ENCODE results near the gene SYNGR3.

Gene SYNGR3

DNA sequence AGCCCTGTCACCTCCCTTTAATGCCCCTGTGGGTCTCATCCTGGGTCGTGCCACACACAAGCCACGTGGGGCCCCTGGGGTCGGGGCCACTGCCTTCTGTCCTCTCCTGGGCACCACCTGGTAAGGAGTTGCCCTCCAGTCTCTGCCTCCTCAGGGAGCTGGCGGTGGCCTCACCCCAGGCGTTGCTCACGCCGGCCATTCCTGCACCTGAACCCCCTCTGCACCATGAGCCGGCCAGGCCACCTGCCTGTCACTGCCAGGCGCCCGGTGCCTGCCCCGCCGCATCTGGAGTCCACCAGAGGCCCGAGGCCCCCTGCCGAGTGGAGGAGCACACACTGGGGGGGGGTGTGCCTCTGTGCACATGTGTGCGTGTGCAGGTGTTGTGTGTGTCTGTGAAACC, 47.3 kb downstream of the SYNGR3 start:
- peaks cover 0 to 10% of the 10 kb centered on the region in 2 experiments for H3K4me1 ChIP-seq (ENCODE audit: control insufficient read depth in 1 of 2, insufficient read depth in 1 of 2, low read depth in 1 of 2, low read length in 1 of 2)
- H3K27me3 ChIP-seq, result peaks cover 26% of the 10 kb centered on the region
- H3K9me3 ChIP-seq, result no peaks in the 10 kb centered on the region
- TF ChIP-seq CTCF (IDR thresholded peaks at IDR 0.05), result no peak
- H3K27ac ChIP-seq, result no peak overlapping the region
- H3K4me3 ChIP-seq (ENCODE audit: low read depth in 1 of 2, low read length in 1 of 2), result no peak overlapping the region
- H3K36me3 ChIP-seq, result no peaks in the 10 kb centered on the region

DNA sequence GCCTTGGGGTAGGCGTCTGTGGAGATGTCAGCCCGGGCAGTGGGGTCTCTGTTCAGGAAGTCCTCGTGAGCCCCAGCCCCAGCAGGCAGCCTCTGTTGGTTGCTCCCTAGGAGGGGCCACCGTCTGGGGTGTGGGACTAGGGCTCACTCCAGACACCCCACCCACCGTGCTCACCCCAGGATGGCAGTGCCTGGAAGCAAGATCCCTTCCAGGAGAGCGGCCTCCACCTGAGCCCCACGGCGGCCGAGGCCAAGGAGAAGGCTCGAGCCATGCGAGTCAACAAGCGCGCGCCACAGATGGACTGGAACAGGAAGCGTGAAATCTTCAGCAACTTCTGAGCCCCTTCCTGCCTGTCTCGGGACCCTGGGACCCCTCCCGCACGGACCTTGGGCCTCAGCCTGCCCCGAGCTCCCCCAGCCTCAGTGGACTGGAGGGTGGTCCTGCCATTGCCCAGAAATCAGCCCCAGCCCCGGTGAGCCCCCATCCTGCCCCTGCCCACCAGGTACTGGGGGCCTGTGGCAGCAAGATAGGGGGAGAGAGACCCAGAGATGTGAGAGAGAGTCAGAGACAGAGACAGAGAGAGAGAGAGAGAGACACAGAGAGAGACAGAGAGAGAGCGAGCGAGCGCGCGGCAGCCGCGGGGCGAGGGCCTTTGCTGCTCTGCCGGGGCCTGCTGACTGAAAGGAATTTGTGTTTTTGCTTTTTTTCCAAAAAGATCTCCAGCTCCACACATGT, 48.0 kb downstream of the SYNGR3 start:
- no peak overlapping the region for H3K27ac ChIP-seq
- H3K4me1 ChIP-seq (ENCODE audit: control insufficient read depth in 1 of 2, insufficient read depth in 1 of 2, low read depth in 1 of 2, low read length in 1 of 2), result peaks cover 0 to 10% of the 10 kb centered on the region in 2 experiments
- no peak for TF ChIP-seq CTCF (IDR thresholded peaks at IDR 0.05)
- H3K9me3 ChIP-seq, result no peaks in the 10 kb centered on the region
- H3K36me3 ChIP-seq, result no peaks in the 10 kb centered on the region
- no peak overlapping the region for H3K4me3 ChIP-seq (ENCODE audit: low read depth in 1 of 2, low read length in 1 of 2)
- H3K27me3 ChIP-seq, result peaks cover 19% of the 10 kb centered on the region

DNA sequence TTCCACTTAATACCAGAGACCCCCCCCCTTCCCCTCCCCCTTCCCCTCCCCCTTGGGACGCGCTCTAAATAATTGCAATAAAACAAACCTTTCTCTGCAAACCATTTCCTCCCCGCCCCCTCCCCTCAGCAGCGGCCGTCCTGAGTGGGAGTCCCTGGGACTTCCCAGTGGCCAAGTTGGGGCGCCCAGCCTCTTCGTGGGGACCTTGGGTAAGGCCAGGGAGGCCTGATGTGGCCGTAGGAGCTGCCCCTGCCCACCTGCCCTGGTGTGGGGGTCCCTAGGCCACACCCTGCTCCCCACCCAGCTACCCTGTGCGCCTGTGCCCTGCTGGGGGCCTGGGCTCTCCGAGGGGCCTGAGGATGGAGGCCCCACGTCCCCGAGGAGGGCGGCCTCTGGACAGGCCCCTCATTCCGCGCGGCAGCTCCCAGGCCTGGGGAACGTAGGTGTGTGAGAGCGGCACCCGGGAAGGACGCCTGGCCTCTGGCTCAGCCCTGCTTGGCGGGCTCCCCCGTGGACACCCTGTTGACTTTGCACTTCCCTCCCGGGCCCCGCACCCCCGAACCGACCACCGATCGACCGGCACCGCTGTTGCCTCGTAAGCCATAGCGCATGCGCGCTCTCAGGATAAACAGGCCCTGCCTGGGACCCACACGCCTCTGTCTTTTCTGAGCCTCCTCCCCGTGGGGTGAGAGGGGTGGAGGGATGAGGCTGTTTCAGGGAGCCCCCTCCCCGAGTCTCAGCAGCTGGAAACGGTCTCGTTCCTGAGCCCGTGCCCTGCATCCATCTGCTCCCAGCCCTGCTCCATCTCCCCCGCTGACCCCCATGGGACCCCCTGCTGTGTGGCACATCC, 48.8 kb downstream of the SYNGR3 start:
- H3K36me3 ChIP-seq, result no peaks in the 10 kb centered on the region
- H3K9me3 ChIP-seq, result no peaks in the 10 kb centered on the region
- no peak overlapping the region for H3K27ac ChIP-seq
- H3K4me1 ChIP-seq (ENCODE audit: control insufficient read depth in 1 of 2, insufficient read depth in 1 of 2, low read depth in 1 of 2, low read length in 1 of 2), result peaks cover 0 to 4% of the 10 kb centered on the region in 2 experiments
- TF ChIP-seq CTCF (IDR thresholded peaks at IDR 0.05), result no peak
- peaks cover 13% of the 10 kb centered on the region for H3K27me3 ChIP-seq
- H3K4me3 ChIP-seq (ENCODE audit: low read depth in 1 of 2, low read length in 1 of 2), result no peak overlapping the region

DNA sequence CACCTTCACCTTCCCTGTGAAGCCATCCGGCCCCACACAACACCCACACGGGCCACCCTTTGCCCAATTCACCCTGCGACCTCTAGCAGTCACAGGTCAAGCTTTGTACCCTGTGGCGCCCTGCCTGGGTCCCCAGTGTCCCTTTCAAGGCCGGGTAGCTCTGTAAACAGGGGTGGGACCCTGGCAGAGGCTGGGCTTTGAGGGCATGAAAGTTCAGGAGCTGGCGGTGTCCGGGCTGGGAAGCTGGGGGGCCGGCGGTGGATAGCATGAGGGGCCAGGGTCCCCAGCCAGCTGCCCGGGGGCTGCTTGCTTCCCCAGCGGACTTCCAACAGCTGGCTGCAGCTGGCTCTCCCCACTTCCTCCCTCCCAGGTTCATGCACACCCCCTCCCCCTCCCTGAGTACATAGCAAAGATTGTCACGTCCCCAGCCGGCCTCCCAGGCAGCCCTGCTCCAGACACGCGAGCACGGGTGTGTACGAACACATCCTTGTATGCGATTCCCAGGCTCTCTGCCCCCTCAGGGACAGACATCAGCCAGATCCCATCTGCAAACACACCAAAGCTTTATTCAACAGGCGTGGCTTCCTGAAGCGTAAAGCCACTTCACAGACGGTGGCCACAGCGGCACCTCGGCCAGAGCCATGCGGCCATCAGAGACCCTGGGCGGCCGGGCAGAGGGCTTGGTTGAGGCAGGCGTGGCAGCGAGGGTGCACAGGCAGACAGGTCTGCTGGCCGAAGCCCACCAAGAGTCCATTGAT, 49.7 kb downstream of the SYNGR3 start:
- H3K27ac ChIP-seq, result no peak overlapping the region
- H3K9me3 ChIP-seq, result no peaks in the 10 kb centered on the region
- H3K36me3 ChIP-seq, result no peaks in the 10 kb centered on the region
- H3K27me3 ChIP-seq, result peaks cover 15% of the 10 kb centered on the region
- no peaks in the 10 kb centered on the region for H3K4me1 ChIP-seq (ENCODE audit: control insufficient read depth in 1 of 2, insufficient read depth in 1 of 2, low read depth in 1 of 2, low read length in 1 of 2)
- H3K4me3 ChIP-seq (ENCODE audit: low read depth in 1 of 2, low read length in 1 of 2), result no peak overlapping the region
- no peak for TF ChIP-seq CTCF (IDR thresholded peaks at IDR 0.05)

- no peaks in the 10 kb centered on the region for H3K36me3 ChIP-seq
- TF ChIP-seq CTCF (IDR thresholded peaks at IDR 0.05), result no peak
- peaks cover 14% of the 10 kb centered on the region for H3K27me3 ChIP-seq
- no peak overlapping the region for H3K4me3 ChIP-seq (ENCODE audit: low read depth in 1 of 2, low read length in 1 of 2)
- no peaks in the 10 kb centered on the region for H3K4me1 ChIP-seq (ENCODE audit: control insufficient read depth in 1 of 2, insufficient read depth in 1 of 2, low read depth in 1 of 2, low read length in 1 of 2)
- H3K9me3 ChIP-seq, result no peaks in the 10 kb centered on the region
- no peak overlapping the region for H3K27ac ChIP-seq
Observed at GRCh38 chr16:2040041-2040786, 50.4 kb downstream of the SYNGR3 start.
